VCaP (cell line): ENCODE data around the gene QPRT.

Source experiments
- H3K27ac ChIP-seq: fragments of 450-650 bp; 2 replicates; pipeline ENCODE4 v1.5.1; 2017
- TF ChIP-seq, protein P1 (sequence below): fragments of 450-650 bp; conservative IDR thresholded peaks from 2 replicates; pipeline ENCODE4 v1.5.1; 2017; ENCODE audit warnings: mild to moderate bottlenecking, moderate library complexity

The QPRT gene

DNA sequence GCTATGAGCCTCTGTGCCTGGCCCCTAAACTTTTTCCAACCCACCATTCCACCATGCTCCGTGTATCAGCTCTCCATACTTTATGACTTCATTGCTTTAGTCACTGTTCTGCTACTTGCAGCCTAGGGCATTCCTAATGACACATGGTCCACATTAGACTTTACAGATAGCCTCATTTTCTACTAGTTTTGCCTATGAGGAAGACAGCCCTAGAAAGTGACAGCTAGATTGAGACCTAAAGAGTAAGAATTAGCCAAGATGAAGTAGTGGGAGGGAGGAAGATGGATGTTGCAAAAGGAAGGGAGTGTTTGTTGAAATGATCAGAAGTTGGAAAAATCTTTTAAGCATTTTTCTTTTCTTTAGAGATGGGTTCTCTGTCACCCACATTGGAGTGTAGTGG is 55.8 kb downstream of the QPRT start:
- TF ChIP-seq, protein P1, sequence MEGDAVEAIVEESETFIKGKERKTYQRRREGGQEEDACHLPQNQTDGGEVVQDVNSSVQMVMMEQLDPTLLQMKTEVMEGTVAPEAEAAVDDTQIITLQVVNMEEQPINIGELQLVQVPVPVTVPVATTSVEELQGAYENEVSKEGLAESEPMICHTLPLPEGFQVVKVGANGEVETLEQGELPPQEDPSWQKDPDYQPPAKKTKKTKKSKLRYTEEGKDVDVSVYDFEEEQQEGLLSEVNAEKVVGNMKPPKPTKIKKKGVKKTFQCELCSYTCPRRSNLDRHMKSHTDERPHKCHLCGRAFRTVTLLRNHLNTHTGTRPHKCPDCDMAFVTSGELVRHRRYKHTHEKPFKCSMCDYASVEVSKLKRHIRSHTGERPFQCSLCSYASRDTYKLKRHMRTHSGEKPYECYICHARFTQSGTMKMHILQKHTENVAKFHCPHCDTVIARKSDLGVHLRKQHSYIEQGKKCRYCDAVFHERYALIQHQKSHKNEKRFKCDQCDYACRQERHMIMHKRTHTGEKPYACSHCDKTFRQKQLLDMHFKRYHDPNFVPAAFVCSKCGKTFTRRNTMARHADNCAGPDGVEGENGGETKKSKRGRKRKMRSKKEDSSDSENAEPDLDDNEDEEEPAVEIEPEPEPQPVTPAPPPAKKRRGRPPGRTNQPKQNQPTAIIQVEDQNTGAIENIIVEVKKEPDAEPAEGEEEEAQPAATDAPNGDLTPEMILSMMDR, result no peak
- peak overlapping the region; percentile 98; the same call in 1 of the 2 replicates for H3K27ac ChIP-seq

DNA sequence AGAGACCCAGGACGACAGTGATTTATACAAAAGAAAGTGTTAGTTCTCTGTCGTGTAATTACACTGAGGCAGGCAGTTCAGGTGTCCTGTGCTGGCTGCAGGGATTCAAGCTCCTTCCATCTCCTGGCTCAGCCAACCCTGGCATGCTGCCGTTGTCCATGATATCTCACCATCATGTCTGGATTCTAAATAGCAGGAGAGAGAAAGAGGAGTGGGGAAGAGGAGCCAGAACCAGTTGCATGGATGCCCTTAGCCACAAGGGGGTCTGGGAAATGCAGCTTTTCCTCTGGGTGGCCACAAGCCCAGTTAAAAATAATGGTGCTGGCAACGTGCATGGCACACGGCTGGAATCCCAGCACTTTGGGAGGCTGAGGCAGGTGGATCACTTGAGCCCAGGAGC is 57.1 kb downstream of the QPRT start:
- peak overlapping the region; percentile 98 for H3K27ac ChIP-seq
- TF ChIP-seq, protein P1, result no peak

DNA sequence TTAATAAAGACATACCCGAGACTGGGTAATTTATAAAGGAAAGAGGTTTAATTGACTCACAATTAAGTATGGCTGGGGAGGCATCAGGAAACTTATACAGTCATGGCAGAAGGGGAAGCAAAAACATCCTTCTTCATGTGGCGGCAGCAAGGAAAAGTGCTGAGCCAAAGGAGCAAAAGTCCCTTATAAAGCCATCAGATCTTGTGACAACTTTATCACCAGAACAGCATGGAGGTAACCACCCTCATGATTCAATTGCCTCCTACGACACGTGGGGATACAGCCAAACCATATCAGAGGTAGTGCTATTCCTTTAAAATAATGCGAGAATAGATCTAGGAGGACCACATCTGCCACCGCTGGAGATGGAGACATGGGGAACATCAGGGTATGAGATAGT is 57.8 kb downstream of the QPRT start:
- TF ChIP-seq, protein P1, result no peak
- H3K27ac ChIP-seq, result peak overlapping the region; percentile 98

DNA sequence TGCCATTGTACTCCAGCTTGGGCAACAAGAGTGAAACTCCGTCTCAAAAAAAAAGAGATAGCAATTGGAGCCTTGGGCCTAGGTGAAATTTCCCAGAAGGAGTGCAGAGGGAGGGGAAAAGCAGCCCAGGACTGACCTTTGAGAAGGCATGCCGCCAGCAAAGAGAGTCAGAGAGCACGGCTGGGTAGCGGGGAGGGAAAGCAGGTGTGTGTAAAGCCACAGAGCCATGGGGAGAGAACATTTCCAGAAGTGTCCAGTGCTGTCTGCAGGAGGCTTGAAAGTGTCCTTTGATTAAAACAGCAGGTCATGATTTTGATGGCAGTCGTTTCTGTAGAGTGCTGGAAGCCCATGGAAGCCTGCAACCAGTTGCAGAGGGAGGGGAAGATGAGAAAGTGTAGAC is 58.7 kb downstream of the QPRT start:
- H3K27ac ChIP-seq, result peak overlapping the region; percentile 98
- TF ChIP-seq, protein P1, result no peak

DNA sequence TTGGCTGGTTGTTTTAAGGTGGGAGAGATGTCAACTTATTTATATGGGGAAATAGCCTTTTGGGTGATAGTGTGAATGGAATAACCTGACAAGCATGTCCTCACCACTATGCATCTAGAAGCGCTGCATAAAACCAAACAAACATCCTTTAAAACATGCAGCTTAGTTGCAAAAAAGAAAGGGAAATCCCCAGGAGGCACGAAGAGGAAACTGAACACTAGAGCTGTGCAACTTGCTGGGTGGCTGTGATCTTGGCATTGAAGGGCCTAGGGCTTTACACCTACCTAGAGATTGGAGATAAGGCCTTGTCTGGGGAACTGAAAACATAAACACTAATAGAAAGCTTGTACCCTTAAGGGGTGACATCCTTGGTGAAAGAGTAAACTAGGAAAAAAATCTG is 59.5 kb downstream of the QPRT start:
- H3K27ac ChIP-seq, result peak overlapping the region; percentile 98
- TF ChIP-seq, protein P1, result no peak

DNA sequence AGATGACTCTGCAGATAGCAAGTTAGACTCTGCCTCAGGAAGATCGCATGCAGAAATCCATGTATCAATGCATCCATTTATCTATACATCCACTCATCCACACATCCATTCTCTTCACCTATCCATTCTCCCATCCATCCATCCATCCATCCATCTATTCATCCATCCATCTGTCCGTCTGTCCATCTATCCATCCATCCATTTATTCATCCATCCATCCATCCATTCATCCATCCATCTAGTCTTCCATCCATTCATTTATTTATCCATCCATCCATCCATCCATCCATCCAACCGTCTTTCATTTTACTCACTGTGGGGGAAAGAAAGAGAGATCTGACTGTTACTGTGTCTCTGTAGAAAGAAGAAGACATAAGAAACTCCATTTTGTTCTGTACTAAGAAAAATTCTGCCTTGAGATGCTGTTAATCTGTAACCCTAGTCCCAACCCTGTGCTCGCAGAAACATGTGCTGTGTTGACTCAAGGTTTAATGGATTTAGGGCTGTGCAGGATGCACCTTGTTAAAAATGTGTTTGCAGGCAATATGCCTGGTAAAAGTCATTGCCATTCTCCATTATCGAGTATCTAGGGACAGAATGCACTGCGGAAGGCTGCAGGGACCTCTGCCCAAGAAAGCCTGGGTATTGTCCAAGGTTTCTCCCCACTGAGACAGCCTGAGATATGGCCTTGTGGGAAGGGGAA is 61.1 kb downstream of the QPRT start:
- peak overlapping the region; percentile 98 for H3K27ac ChIP-seq

DNA sequence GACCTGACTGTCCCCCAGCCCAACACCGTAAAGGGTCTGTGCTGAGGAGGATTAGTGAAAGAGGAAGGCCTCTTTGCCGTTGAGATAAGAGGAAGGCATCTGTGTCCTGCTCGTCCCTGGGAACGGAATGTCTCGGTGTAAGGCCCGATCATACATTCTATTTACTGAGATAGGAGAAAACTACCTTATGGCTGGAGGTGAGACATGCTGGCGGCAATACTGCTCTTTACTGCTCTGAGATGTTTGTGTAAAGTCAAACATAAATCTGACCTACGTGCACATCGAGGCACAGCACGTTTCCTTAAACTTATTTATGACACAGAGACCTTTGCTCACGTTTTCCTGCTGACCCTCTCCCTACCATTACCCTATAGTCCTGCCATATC is 61.6 kb downstream of the QPRT start:
- H3K27ac ChIP-seq, result peak overlapping the region; percentile 98

DNA sequence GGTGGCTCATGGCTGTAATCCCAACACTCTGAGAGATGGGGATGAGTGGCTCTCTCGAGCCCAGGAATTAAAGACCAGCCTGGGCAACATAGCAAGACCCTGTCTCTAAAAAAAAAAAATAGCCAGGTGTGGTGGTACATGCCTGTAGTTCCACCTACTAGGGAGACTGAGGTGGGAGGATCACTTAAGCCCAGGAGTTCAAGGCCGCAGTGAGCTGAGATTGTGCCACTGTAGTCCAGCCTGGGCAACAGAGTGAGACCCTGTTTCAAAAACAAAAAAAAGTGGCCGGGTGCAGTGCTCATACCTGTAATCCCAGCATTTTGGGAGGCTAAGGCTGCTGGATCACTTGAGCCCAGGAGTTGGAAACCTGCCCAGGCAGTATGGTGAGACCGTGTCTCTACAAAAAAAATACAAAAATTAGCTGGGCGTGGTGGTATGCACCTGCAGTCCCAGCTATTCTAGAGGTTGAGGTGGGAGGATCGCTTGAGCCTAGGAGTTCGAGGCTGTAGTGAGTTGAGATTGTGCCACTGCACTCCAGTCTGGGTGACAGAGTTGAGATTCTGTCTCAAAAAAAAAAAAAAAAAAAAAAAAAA is 63.8 kb downstream of the QPRT start:
- peak overlapping the region; percentile 98 for H3K27ac ChIP-seq
- TF ChIP-seq, protein P1, result no peak
